ENCODE measurements around the gene SSNA1. TPM values are rescaled to one million over a fixed set of nuclear protein-coding genes. Genes with fewer than 3 reads are reported as not detected.

The SSNA1 gene
- total RNA-seq, 2 experiments from 2014 or later, result 53.3 to 58.4 TPM

- TF ChIP-seq, protein P1, sequence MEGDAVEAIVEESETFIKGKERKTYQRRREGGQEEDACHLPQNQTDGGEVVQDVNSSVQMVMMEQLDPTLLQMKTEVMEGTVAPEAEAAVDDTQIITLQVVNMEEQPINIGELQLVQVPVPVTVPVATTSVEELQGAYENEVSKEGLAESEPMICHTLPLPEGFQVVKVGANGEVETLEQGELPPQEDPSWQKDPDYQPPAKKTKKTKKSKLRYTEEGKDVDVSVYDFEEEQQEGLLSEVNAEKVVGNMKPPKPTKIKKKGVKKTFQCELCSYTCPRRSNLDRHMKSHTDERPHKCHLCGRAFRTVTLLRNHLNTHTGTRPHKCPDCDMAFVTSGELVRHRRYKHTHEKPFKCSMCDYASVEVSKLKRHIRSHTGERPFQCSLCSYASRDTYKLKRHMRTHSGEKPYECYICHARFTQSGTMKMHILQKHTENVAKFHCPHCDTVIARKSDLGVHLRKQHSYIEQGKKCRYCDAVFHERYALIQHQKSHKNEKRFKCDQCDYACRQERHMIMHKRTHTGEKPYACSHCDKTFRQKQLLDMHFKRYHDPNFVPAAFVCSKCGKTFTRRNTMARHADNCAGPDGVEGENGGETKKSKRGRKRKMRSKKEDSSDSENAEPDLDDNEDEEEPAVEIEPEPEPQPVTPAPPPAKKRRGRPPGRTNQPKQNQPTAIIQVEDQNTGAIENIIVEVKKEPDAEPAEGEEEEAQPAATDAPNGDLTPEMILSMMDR (IDR thresholded peaks at IDR 0.05), result no peak
- intact Hi-C loops (cut with micrococcal nuclease), result no loop called here
- ChIA-PET POLR2A (interaction anchor here (0.7 to 1.0 kb wide), 2 partner anchors 12 to 88 kb away, joined by 3 read pairs; partner anchors contain the start of gene STPG3), CTCF (interaction anchor here (0.7 kb wide), 1 partner anchor 65 kb away, joined by 3 read pairs; the partner anchor contains the start of gene RNF224)
- Mint-ChIP-seq H3K27ac (no peak overlapping the region), H3K4me3 (no peak overlapping the region), H3K36me3 (ENCODE audit: low read depth) (no peaks in the 10 kb centered on the region), H3K4me1 (ENCODE audit: low read depth) (peaks cover 14% of the 10 kb centered on the region), H3K9me3 (no peaks in the 10 kb centered on the region), H3K27me3 (peaks cover 45% of the 10 kb centered on the region)
- ATAC-seq (no peak), DNase-seq (no peak)
These were observed 25.7 kb upstream of the SSNA1 start for GRCh38 chr9:137162505-137163364.

DNA sequence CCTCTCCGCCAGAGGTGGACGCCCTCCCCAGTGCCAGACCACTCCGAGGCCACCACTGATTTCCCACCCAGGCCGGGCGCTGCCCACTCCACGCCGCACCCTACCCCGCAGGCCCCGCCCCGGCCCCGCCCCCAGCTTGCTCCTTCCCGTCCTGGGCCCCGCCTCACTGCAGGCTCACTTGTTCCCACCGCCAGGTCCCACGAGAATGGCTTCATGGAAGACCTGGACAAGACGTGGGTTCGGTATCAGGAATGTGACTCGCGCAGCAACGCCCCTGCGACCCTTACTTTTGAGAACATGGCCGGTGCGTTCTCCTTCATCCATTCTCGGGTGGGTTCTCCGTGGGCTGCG is 25.1 kb upstream of the SSNA1 start:
- TF ChIP-seq, protein P1 (IDR thresholded peaks at IDR 0.05), result no peak
- H3K9me3 Mint-ChIP-seq, result no peaks in the 10 kb centered on the region
- ChIA-PET CTCF (no interaction called here), POLR2A (interaction anchor here (0.7 to 1.0 kb wide), 2 partner anchors 11 to 88 kb away, joined by 3 read pairs; partner anchors contain the start of gene STPG3)
- H3K36me3 Mint-ChIP-seq (ENCODE audit: low read depth), result no peaks in the 10 kb centered on the region
- H3K4me1 Mint-ChIP-seq (ENCODE audit: low read depth), result peaks cover 9% of the 10 kb centered on the region
- peaks cover 39% of the 10 kb centered on the region for H3K27me3 Mint-ChIP-seq
- no peak overlapping the region for H3K27ac Mint-ChIP-seq
- no peak overlapping the region for H3K4me3 Mint-ChIP-seq
- ATAC-seq, result no peak
- intact Hi-C loops (cut with micrococcal nuclease), result no loop called here
- no peak for DNase-seq

GRCh38 chr9:137163805-137164204 is 24.7 kb upstream of the SSNA1 start:
- POLR2A ChIA-PET, result no interaction called here
- H3K36me3 Mint-ChIP-seq (ENCODE audit: low read depth), result no peaks in the 10 kb centered on the region

GRCh38 chr9:137164370-137165249 is 23.9 kb upstream of the SSNA1 start:
- DNase-seq (no peak), ATAC-seq (no peak)
- TF ChIP-seq, protein P1 (IDR thresholded peaks at IDR 0.05), result no peak
- ChIA-PET CTCF (interaction anchor here (1.1 kb wide), 1 partner anchor 118 kb away, joined by 3 read pairs; no protein-coding TSS in a partner anchor), POLR2A (no interaction called here)
- intact Hi-C loops (cut with micrococcal nuclease), result no loop called here
- no peak overlapping the region for H3K4me3 Mint-ChIP-seq
- H3K36me3 Mint-ChIP-seq (ENCODE audit: low read depth), result no peaks in the 10 kb centered on the region
- H3K27me3 Mint-ChIP-seq, result peaks cover 34% of the 10 kb centered on the region
- H3K4me1 Mint-ChIP-seq (ENCODE audit: low read depth), result peaks cover 4% of the 10 kb centered on the region
- H3K9me3 Mint-ChIP-seq, result no peaks in the 10 kb centered on the region
- H3K27ac Mint-ChIP-seq, result no peak overlapping the region

More at GRCh38 chr9:137163805-137164204, 24.7 kb upstream of the SSNA1 start:
- ATAC-seq (no peak), DNase-seq (no peak)
- intact Hi-C loops (cut with micrococcal nuclease), result no loop called here
- CTCF ChIA-PET, result no interaction called here
- Mint-ChIP-seq H3K9me3 (no peaks in the 10 kb centered on the region), H3K27me3 (peaks cover 37% of the 10 kb centered on the region), H3K27ac (no peak overlapping the region), H3K4me3 (no peak overlapping the region), H3K4me1 (ENCODE audit: low read depth) (peaks cover 8% of the 10 kb centered on the region)
- TF ChIP-seq, protein P1 (IDR thresholded peaks at IDR 0.05), result no peak

Measured in activated CD8-positive, alpha-beta T cell treated with anti-CD3 and anti-CD28 coated beads for 36 hours (primary cell).